Pericardium fibroblast (primary cell): ENCODE results near the gene FEV. TPM values are rescaled to one million over a fixed set of nuclear protein-coding genes. Genes with fewer than 3 reads are reported as not detected.

Experiments
- total RNA-seq: library from RNA; depleted of rRNA; stranded (reverse); fragments of >200 nt; gene quantifications from 2 replicates; pipeline ENCODE4 v1.2.3, GENCODE V29; 2015

FEV gene
- total RNA-seq = not detected in 2 replicates

DNA sequence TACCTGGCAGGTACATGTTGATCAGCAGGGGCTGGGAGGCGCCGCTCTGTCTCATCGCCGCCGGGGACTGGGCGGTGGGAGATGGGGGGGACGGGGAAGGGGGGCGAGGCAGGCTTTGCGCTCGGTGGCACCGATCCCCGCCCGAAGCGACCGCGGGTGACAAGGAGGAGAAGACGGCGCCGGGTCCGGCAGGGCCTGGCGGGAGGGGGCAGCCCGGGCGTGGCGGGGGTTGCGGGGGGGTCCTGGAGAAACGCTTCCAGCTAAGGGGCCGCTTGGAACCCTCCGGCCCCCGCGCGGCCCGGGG is at the start of gene FEV:
TSS of gene FEV (minus strand) at position 164 of the 304 bp plus-strand sequence. CDS start at position 55, 109 bp downstream.

GRCh38 chr2:218993345-218994315 is 8.6 kb upstream of the FEV start, which contains the start of gene CRYBA2:
Gene CRYBA2 (minus strand): TSS chr2:218993422. CDS start chr2:218993176, 246 bp downstream.

DNA sequence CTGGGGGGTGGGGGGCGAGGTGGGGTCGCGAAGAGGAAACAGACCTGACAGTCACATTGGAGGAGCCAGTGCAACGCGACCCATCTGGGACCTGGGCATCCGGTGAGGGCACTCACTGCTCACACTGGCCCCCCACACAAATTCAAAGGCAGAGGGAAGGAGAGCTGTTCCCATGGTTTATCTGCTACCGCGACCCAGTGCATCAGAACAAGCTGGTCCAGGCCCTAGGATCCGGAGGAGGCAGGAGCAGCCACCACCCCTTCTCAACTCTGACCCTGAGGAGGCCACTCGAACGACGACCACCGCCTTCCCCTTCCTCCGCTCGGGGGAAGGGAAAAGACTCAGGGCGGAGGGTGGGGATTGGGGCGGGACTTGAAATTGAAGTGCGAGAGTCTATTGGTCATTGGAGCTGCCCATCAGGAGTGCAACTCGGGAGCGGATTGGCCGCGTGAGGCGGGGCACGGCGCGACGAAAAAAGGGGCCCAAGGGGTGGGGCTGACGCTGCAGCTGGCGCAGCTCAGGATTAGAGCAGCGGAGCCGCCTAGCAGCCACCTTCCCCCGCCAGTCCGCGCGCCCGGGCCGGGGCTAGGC is 25.7 kb downstream of the FEV start, which contains the start of gene CDK5R2:
TSS of gene CDK5R2 (plus strand) at position 526 of the 591 bp plus-strand sequence. CDS start 155 bp downstream, outside the sequence.

Other genes with a start within 250 kb of the FEV start
- gene CYP27A1, start 203.0 kb downstream of the FEV start, total RNA-seq = 3.7 and 5.6 TPM in 2 replicates
- gene PRKAG3, start 153.4 kb downstream of the FEV start, total RNA-seq = not detected in 2 replicates
- gene WNT6, start 125.4 kb downstream of the FEV start, total RNA-seq = not detected in 2 replicates
- not detected in 2 replicates for gene WNT10A, start 104.3 kb downstream of the FEV start, total RNA-seq
- not detected in 2 replicates for gene CDK5R2, start 25.5 kb downstream of the FEV start, total RNA-seq
- not detected in 2 replicates for gene CRYBA2, start 8.2 kb upstream of the FEV start, total RNA-seq
- gene CFAP65, start 56.3 kb upstream of the FEV start, total RNA-seq = not detected in 2 replicates
- 0.12 TPM in 1 of 2 replicates, not detected in the other for gene IHH, start 75.7 kb upstream of the FEV start, total RNA-seq
- gene NHEJ1, start 175.6 kb upstream of the FEV start, total RNA-seq = 20.0 and 24.2 TPM in 2 replicates
- gene SLC23A3, start 184.8 kb upstream of the FEV start, total RNA-seq = 0.09 and 0.12 TPM in 2 replicates
- gene CNPPD1, start 191.7 kb upstream of the FEV start, total RNA-seq = 20.2 and 24.2 TPM in 2 replicates
- gene RETREG2, start 193.1 kb upstream of the FEV start, total RNA-seq = 40.9 and 47.1 TPM in 2 replicates
- gene ZFAND2B, start 221.6 kb upstream of the FEV start, total RNA-seq = 26.0 and 28.9 TPM in 2 replicates
- 22.0 and 33.0 TPM in 2 replicates for gene ABCB6, start 233.8 kb upstream of the FEV start, total RNA-seq
- gene ATG9A, start 244.5 kb upstream of the FEV start, total RNA-seq = 50.3 and 60.6 TPM in 2 replicates
- gene ANKZF1, start 244.6 kb upstream of the FEV start, total RNA-seq = 32.1 and 33.6 TPM in 2 replicates